ENCODE data around the gene CABLES1.
"Not testable (repeated sequence)": the region's sequence is repeated elsewhere in the genome, so short reads cannot be mapped to it uniquely, and the experiment has no call there.

CABLES1 gene

GRCh38 chr18:23143016-23143814, 7.9 kb downstream of the CABLES1 start:
- peak; percentile 60 for DNase-seq

- DNase-seq, result peak; percentile 52
Observed at GRCh38 chr18:23143815-23144261, 8.6 kb downstream of the CABLES1 start.

- DNase-seq, result no peak
Observed at GRCh38 chr18:23144640-23145039, 9.4 kb downstream of the CABLES1 start.

- no peak for DNase-seq
Observed at GRCh38 chr18:23145621-23146020, 10.3 kb downstream of the CABLES1 start.

GRCh38 chr18:23146861-23147469, 11.7 kb downstream of the CABLES1 start:
- DNase-seq, result peak; percentile 10

- peak; percentile 45 for DNase-seq
Observed at GRCh38 chr18:23148382-23148781, 13.1 kb downstream of the CABLES1 start.

- DNase-seq, result peak; percentile 16
Observed at GRCh38 chr18:23149570-23149969, 14.3 kb downstream of the CABLES1 start.

- peak; percentile 22 for DNase-seq
Observed at GRCh38 chr18:23151414-23152099, 16.3 kb downstream of the CABLES1 start.

GRCh38 chr18:23154030-23154429, 18.7 kb downstream of the CABLES1 start:
- DNase-seq, result no peak

GRCh38 chr18:23154823-23155500, 19.7 kb downstream of the CABLES1 start:
- DNase-seq, result no peak

- peak; percentile 4 for DNase-seq
Observed at GRCh38 chr18:23155537-23155936, 20.3 kb downstream of the CABLES1 start.

GRCh38 chr18:23156134-23156533, 20.8 kb downstream of the CABLES1 start:
- DNase-seq, result peak; percentile 42

GRCh38 chr18:23158058-23158457, 22.8 kb downstream of the CABLES1 start:
- no peak for DNase-seq

GRCh38 chr18:23158884-23159283, 23.6 kb downstream of the CABLES1 start:
- not testable (repeated sequence) for DNase-seq

GRCh38 chr18:23159344-23159743, 24.1 kb downstream of the CABLES1 start:
- no peak for DNase-seq

- no peak for DNase-seq
Observed at GRCh38 chr18:23162473-23162872, 27.2 kb downstream of the CABLES1 start.

- DNase-seq, result no peak
Observed at GRCh38 chr18:23163786-23164533, 28.7 kb downstream of the CABLES1 start.

- DNase-seq, result peak; percentile 9
Observed at GRCh38 chr18:23165271-23166068, 30.2 kb downstream of the CABLES1 start.

- DNase-seq, result no peak
Observed at GRCh38 chr18:23166891-23167541, 31.7 kb downstream of the CABLES1 start.

- DNase-seq, result no peak
Observed at GRCh38 chr18:23169673-23170044, 34.4 kb downstream of the CABLES1 start.

GRCh38 chr18:23170137-23170536, 34.9 kb downstream of the CABLES1 start:
- no peak for DNase-seq

Measured in activated effector memory CD4-positive, alpha-beta T cell treated with anti-CD3 and anti-CD28 coated beads, Interleukin-2, amount 50 U/mL, for 16 hours (primary cell).